SK-N-SH (cell line): ENCODE data around the gene TMUB1.

ENCODE experiments used
- CTCF ChIP-seq: fragments of 200-600 bp; sonication (generic); IDR thresholded peaks from 2 replicates; pipeline ENCODE4 v1.6.1; 2017; ENCODE audit warnings: antibody characterized with exemption, mild to moderate bottlenecking, moderate library complexity
- REST ChIP-seq: IDR thresholded peaks from 2 replicates; pipeline ENCODE4 v1.6.1; 2012; ENCODE audit warnings: mild to moderate bottlenecking, low read depth, low read length, moderate library complexity
- TCF12 ChIP-seq: IDR thresholded peaks from 2 replicates; pipeline ENCODE4 v1.4.0; 2012
- TF ChIP-seq, protein P1 (sequence below): IDR thresholded peaks from 2 replicates; pipeline ENCODE4; 2012

- TF ChIP-seq CTCF (no peak), REST (no peak), TCF12 (no peak)
- TF ChIP-seq, protein P1, sequence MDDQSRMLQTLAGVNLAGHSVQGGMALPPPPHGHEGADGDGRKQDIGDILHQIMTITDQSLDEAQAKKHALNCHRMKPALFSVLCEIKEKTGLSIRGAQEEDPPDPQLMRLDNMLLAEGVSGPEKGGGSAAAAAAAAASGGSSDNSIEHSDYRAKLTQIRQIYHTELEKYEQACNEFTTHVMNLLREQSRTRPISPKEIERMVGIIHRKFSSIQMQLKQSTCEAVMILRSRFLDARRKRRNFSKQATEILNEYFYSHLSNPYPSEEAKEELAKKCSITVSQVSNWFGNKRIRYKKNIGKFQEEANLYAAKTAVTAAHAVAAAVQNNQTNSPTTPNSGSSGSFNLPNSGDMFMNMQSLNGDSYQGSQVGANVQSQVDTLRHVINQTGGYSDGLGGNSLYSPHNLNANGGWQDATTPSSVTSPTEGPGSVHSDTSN = no peak
Measured at GRCh38 chr7:151100921-151101320, 17.6 kb upstream of the TMUB1 start.
